Neural progenitor cell (in vitro differentiated cells): Measurements from ENCODE around the gene CASP9. TPM values are rescaled to one million over a fixed set of nuclear protein-coding genes. Genes with fewer than 3 reads are reported as not detected.
"Not testable (repeated sequence)": the region's sequence is repeated elsewhere in the genome, so short reads cannot be mapped to it uniquely, and the experiment has no call there.

Source experiments
- DNase-seq: peaks from one replicate; pipeline ENCODE4 v3.0.0-alpha.2; 2016; ENCODE audit warnings: low spot score
- H2AFZ ChIP-seq: fragments of 200-600 bp; sonication (generic); replicated peaks from 2 replicates; pipeline ENCODE4 v1.6.1; 2016; ENCODE audit warnings: antibody characterized with exemption
- H3F3A ChIP-seq: fragments of 200-600 bp; sonication (generic); 2 replicates; pipeline ENCODE4 v1.6.1; 2016; ENCODE audit warnings: antibody characterized with exemption, low read depth
- H3K27ac ChIP-seq: fragments of 200-600 bp; sonication (generic); 2 replicates; pipeline ENCODE4 v1.5.1; 2016; ENCODE audit warnings: mild to moderate bottlenecking
- H3K27me3 ChIP-seq: fragments of 200-600 bp; sonication (generic); 2 replicates; pipeline ENCODE4 v1.6.1; 2016; ENCODE audit warnings: mild to moderate bottlenecking, moderate library complexity
- H3K36me3 ChIP-seq: fragments of 200-600 bp; sonication (generic); 2 replicates; pipeline ENCODE4 v1.5.1; 2016
- H3K4me1 ChIP-seq: fragments of 200-600 bp; sonication (generic); 2 replicates; pipeline ENCODE4 v1.6.1; 2016; ENCODE audit warnings: mixed run types
- H3K4me2 ChIP-seq: fragments of 200-600 bp; sonication (generic); 2 replicates; pipeline ENCODE4 v1.6.1; 2016
- H3K4me3 ChIP-seq: fragments of 200-600 bp; sonication (generic); 2 replicates; pipeline ENCODE4 v1.5.1; 2016
- H3K79me2 ChIP-seq: fragments of 200-600 bp; sonication (generic); 2 replicates; pipeline ENCODE4 v1.6.1; 2016; ENCODE audit warnings: low read depth
- H3K9ac ChIP-seq: fragments of 200-600 bp; sonication (generic); 2 replicates; pipeline ENCODE4 v1.6.1; 2016
- H3K9me3 ChIP-seq: fragments of 200-600 bp; sonication (generic); 2 replicates; pipeline ENCODE4 v1.5.1; 2016; ENCODE audit warnings: low read depth
- H4K20me1 ChIP-seq: fragments of 200-600 bp; sonication (generic); 2 replicates; pipeline ENCODE4 v1.6.1; 2016; ENCODE audit warnings: low read depth
- H3K27ac Mint-ChIP-seq: 3 replicates; pipeline ENCODE4 v1.8.0; 2021; ENCODE audit warnings: mixed read lengths
- H3K27me3 Mint-ChIP-seq: 2 replicates; pipeline ENCODE4 v1.8.0; 2022; ENCODE audit warnings: low read depth, mild to moderate bottlenecking, inconsistent platforms, moderate library complexity, mixed read lengths; ENCODE audit not compliant: insufficient read depth
- H3K36me3 Mint-ChIP-seq: 3 replicates; pipeline ENCODE4 v1.8.0; 2021; ENCODE audit warnings: mixed read lengths
- H3K4me1 Mint-ChIP-seq: 3 replicates; pipeline ENCODE4 v1.8.0; 2021; ENCODE audit warnings: mixed read lengths
- H3K4me3 Mint-ChIP-seq: 3 replicates; pipeline ENCODE4 v1.8.0; 2021; ENCODE audit warnings: mild to moderate bottlenecking, moderate library complexity, mixed read lengths
- H3K9me3 Mint-ChIP-seq: 3 replicates; pipeline ENCODE4 v1.8.0; 2020; ENCODE audit warnings: mixed read lengths
- EZH2 ChIP-seq: fragments of 200-600 bp; sonication (generic); IDR thresholded peaks from 2 replicates; pipeline ENCODE4 v1.6.1; 2017; ENCODE audit warnings: antibody characterized with exemption, mild to moderate bottlenecking, moderate library complexity
- EZH2phosphoT487 ChIP-seq: fragments of 200-600 bp; sonication (generic); IDR thresholded peaks from 2 replicates; pipeline ENCODE4 v1.6.1; 2017; ENCODE audit warnings: antibody characterized with exemption
- total RNA-seq: library from RNA; depleted of rRNA; stranded (reverse); fragments of >200 nt; gene quantifications from 2 replicates; pipeline ENCODE4 v1.2.3, GENCODE V29; 2015; ENCODE audit warnings: low replicate concordance
- TF ChIP-seq, protein P1 (sequence below): fragments of 200-600 bp; sonication (generic); IDR thresholded peaks from 2 replicates; pipeline ENCODE4 v1.5.1; 2017; ENCODE audit warnings: antibody characterized with exemption, mild to moderate bottlenecking

The CASP9 gene
- total RNA-seq, 1 donor from 2014 or later: 12.4 TPM

DNA sequence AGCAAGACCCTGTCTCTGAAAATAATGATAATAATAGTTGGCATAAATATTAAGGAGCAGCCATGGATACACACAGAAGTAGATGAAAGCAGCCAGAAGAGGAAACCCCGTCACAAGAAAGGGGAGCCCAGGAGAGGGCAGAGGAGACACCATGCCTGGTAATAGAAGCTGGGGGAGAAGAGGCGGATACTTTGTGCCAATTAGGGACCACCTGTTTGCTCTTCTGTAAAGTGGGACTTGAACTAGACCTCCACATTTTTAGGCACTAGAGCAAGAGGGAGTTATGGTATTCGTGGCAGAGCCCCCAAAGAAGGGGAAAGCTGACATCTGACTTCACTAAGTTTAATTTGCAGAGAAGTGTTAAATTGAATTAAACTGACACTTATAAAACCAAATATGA is 35.6 kb downstream of the CASP9 start:
- Histone ChIP-seq H4K20me1 (no peaks in the 10 kb centered on the region), H3K9me3 (no peaks in the 10 kb centered on the region), H3K4me3 (no peak overlapping the region), H3K4me2 (no peak overlapping the region), H3K36me3 (no peaks in the 10 kb centered on the region), H3K4me1 (no peaks in the 10 kb centered on the region), H3K9ac (no peak overlapping the region), H3K27me3 (no peaks in the 10 kb centered on the region), H2AFZ (no peak overlapping the region), H3K27ac (no peak overlapping the region), H3K79me2 (no peaks in the 10 kb centered on the region), H3F3A (no peaks in the 10 kb centered on the region)
- H3K27me3 Mint-ChIP-seq: no peaks in the 10 kb centered on the region
- TF ChIP-seq, protein P1, sequence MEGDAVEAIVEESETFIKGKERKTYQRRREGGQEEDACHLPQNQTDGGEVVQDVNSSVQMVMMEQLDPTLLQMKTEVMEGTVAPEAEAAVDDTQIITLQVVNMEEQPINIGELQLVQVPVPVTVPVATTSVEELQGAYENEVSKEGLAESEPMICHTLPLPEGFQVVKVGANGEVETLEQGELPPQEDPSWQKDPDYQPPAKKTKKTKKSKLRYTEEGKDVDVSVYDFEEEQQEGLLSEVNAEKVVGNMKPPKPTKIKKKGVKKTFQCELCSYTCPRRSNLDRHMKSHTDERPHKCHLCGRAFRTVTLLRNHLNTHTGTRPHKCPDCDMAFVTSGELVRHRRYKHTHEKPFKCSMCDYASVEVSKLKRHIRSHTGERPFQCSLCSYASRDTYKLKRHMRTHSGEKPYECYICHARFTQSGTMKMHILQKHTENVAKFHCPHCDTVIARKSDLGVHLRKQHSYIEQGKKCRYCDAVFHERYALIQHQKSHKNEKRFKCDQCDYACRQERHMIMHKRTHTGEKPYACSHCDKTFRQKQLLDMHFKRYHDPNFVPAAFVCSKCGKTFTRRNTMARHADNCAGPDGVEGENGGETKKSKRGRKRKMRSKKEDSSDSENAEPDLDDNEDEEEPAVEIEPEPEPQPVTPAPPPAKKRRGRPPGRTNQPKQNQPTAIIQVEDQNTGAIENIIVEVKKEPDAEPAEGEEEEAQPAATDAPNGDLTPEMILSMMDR: no peak
- TF ChIP-seq EZH2 (no peak), EZH2phosphoT487 (no peak)
- H3K9me3 Mint-ChIP-seq: no peaks in the 10 kb centered on the region
- no peak overlapping the region for H3K4me3 Mint-ChIP-seq
- no peak for DNase-seq
- no peaks in the 10 kb centered on the region for H3K4me1 Mint-ChIP-seq
- H3K36me3 Mint-ChIP-seq: peaks cover 12% of the 10 kb centered on the region
- H3K27ac Mint-ChIP-seq: no peak overlapping the region

DNA sequence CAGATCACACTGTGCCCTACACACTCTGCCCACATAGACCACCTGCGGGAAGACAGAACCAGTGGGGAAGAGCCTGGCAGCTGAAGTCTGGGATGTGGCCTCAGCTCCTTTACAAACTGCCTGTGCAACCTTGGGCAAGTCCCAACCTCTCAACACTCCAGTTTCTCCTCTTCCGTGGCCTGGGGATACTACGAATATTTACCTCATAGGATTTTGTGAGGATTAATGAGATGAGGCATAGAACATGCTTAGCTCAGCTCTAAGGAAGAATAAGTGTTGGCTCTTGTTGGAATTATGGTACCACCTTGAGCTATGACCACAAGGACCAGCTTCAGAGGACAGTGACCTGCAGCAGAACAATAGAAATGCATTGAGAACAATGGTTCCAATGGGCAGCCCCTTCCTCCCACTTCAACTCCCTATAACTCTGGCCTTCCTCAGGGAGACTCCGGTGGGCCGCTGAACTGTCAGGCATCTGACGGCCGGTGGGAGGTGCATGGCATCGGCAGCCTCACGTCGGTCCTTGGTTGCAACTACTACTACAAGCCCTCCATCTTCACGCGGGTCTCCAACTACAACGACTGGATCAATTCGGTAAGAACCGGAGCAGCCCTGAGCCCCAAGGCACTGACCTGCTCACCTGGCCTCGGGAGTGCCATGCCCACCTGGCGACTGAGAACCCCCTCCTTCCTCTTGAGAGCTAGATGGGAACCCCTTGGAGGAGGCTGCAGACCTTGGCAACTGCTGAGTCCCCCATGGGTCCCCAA is 37.0 kb downstream of the CASP9 start:
- not testable (repeated sequence) for H3K27ac ChIP-seq
- H3K36me3 Mint-ChIP-seq: peaks cover 12% of the 10 kb centered on the region

DNA sequence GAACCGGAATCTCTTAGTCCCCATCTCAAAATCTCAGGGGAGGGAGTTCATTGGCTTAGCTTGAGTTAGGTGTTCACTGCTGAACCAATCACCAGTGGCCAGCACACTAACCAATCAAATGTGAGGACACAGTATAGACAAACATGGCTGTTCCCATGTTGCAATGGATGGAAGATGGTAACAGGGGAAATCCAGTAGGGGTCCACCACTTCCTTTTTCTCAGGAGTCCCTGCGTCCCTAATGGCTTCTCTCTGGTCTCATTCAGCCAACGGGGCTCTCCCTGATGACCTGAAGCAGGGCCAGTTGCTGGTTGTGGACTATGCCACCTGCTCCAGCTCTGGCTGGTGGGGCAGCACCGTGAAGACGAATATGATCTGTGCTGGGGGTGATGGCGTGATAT is 38.4 kb downstream of the CASP9 start:
- no peaks in the 10 kb centered on the region for H3K4me1 Mint-ChIP-seq
- H3K4me3 Mint-ChIP-seq: no peak overlapping the region
- H3K9me3 Mint-ChIP-seq: no peaks in the 10 kb centered on the region
- Histone ChIP-seq H3K4me2 (no peak overlapping the region), H2AFZ (no peak overlapping the region), H3K27me3 (no peaks in the 10 kb centered on the region), H3F3A (no peaks in the 10 kb centered on the region), H3K4me1 (no peaks in the 10 kb centered on the region), H4K20me1 (no peaks in the 10 kb centered on the region), H3K4me3 (no peak overlapping the region), H3K79me2 (no peaks in the 10 kb centered on the region), H3K9ac (no peak overlapping the region), H3K36me3 (no peaks in the 10 kb centered on the region), H3K27ac (no peak overlapping the region), H3K9me3 (no peaks in the 10 kb centered on the region)
- H3K27ac Mint-ChIP-seq: no peak overlapping the region
- no peak for DNase-seq
- TF ChIP-seq EZH2 (no peak), EZH2phosphoT487 (no peak)
- TF ChIP-seq, protein P1: no peak
- peaks cover 12% of the 10 kb centered on the region for H3K36me3 Mint-ChIP-seq
- no peaks in the 10 kb centered on the region for H3K27me3 Mint-ChIP-seq

More for the DNA sequence above, 37.0 kb downstream of the CASP9 start:
- not testable (repeated sequence) for H3K4me3 Mint-ChIP-seq, H3K9me3 ChIP-seq, H3K27me3 Mint-ChIP-seq, H3K9me3 Mint-ChIP-seq, H3K36me3 ChIP-seq, H3K4me1 ChIP-seq, H3F3A ChIP-seq, H2AFZ ChIP-seq, H3K79me2 ChIP-seq, H3K4me3 ChIP-seq, H3K4me2 ChIP-seq, H3K9ac ChIP-seq, H4K20me1 ChIP-seq, H3K4me1 Mint-ChIP-seq, H3K27me3 ChIP-seq, H3K27ac Mint-ChIP-seq, DNase-seq

DNA sequence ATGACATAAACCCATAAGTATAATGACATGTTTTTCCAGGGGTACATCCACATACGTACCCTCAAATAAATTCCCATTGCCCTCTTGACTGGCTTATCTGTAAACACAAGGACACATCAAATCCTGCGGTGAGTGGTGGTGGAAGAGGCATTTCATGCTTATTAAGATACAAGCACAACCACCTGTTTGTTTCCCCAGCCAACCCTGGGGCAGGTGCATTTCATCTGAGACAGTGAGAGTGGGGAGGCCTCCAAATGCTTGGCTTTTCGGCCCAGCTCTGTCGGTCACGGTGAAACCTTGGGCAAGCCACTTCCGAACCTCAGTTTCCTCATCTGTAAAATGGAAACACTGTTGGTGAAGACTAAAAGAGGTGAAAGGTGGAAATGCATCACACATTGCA is 39.6 kb downstream of the CASP9 start:
- H3F3A ChIP-seq, H3K4me1 ChIP-seq, H3K27me3 ChIP-seq, H3K4me1 Mint-ChIP-seq, H3K9me3 ChIP-seq, H2AFZ ChIP-seq, H3K36me3 Mint-ChIP-seq, H3K36me3 ChIP-seq, H4K20me1 ChIP-seq, H3K9ac ChIP-seq, H3K27ac Mint-ChIP-seq, H3K27me3 Mint-ChIP-seq, H3K27ac ChIP-seq, H3K4me2 ChIP-seq, H3K4me3 ChIP-seq, H3K4me3 Mint-ChIP-seq, DNase-seq, H3K9me3 Mint-ChIP-seq, H3K79me2 ChIP-seq: not testable (repeated sequence)
